DOHH2 (cell line): Measurements from ENCODE around the gene SDC1.

Experiments
- CTCF ChIP-seq: fragments of 200-600 bp; sonication (generic); IDR thresholded peaks from one replicate; pipeline ENCODE4 v1.5.1; 2014; ENCODE audit warnings: antibody characterized with exemption, mild to moderate bottlenecking, low read depth, low read length; ENCODE audit not compliant: poor library complexity, severe bottlenecking
- EZH2phosphoT487 ChIP-seq: fragments of 200-600 bp; sonication (generic); IDR thresholded peaks from 2 replicates; pipeline ENCODE4 v1.6.1; 2017; ENCODE audit warnings: borderline replicate concordance, mild to moderate bottlenecking, antibody characterized with exemption, low read length, moderate library complexity, mixed read lengths

GRCh38 chr2:20167356-20167755 lies 57.6 kb downstream of the SDC1 start:
- TF ChIP-seq CTCF (no peak), EZH2phosphoT487 (no peak)
